Smooth muscle cell (in vitro differentiated cells): ENCODE measurements around the gene MT1H. TPM values are rescaled to one million over a fixed set of nuclear protein-coding genes. Genes with fewer than 3 reads are reported as not detected.

ENCODE experiments used
- DNase-seq: peaks from one replicate; lab custom pipeline; 2025; ENCODE audit not compliant: unreplicated experiment; lab: John Stamatoyannopoulos, UW
- H2AFZ ChIP-seq: fragments of 200-600 bp; sonication (generic); 2 replicates; pipeline ENCODE4 v1.6.0; 2016; ENCODE audit warnings: antibody characterized with exemption, low read depth, mild to moderate bottlenecking
- H3F3A ChIP-seq: fragments of 200-600 bp; sonication (generic); 2 replicates; pipeline ENCODE4 v1.6.0; 2017; ENCODE audit warnings: antibody characterized with exemption, low read depth
- H3K27ac ChIP-seq: fragments of 200-600 bp; sonication (generic); 2 replicates; pipeline ENCODE4 v1.5.1; 2016; ENCODE audit warnings: low read depth, mild to moderate bottlenecking
- H3K27me3 ChIP-seq: fragments of 200-600 bp; sonication (generic); 2 replicates; pipeline ENCODE4 v1.6.1; 2016; ENCODE audit warnings: low read depth, mild to moderate bottlenecking
- H3K36me3 ChIP-seq: fragments of 200-600 bp; sonication (generic); 2 replicates; pipeline ENCODE4 v1.5.1; 2016; ENCODE audit warnings: low read depth
- H3K4me1 ChIP-seq: fragments of 200-600 bp; sonication (generic); 2 replicates; pipeline ENCODE4 v1.5.1; 2016; ENCODE audit warnings: low read depth
- H3K4me2 ChIP-seq: fragments of 200-600 bp; sonication (generic); 2 replicates; pipeline ENCODE4 v1.6.0; 2016; ENCODE audit warnings: mild to moderate bottlenecking
- H3K4me3 ChIP-seq: fragments of 200-600 bp; sonication (generic); 2 replicates; pipeline ENCODE4 v1.5.1; 2016; ENCODE audit warnings: mild to moderate bottlenecking
- H3K79me2 ChIP-seq: fragments of 200-600 bp; sonication (generic); 2 replicates; pipeline ENCODE4 v1.6.0; 2016; ENCODE audit warnings: low read depth, mild to moderate bottlenecking
- H3K9ac ChIP-seq: fragments of 200-600 bp; sonication (generic); 2 replicates; pipeline ENCODE4 v1.6.0; 2016; ENCODE audit warnings: low read depth
- H3K9me3 ChIP-seq: fragments of 200-600 bp; sonication (generic); replicated peaks from 2 replicates; pipeline ENCODE4 v1.5.1; 2016; ENCODE audit warnings: low read depth
- H4K20me1 ChIP-seq: fragments of 200-600 bp; sonication (generic); 2 replicates; pipeline ENCODE4 v1.6.0; 2016; ENCODE audit warnings: low read depth
- WGBS: methylation state at CpG from one replicate; pipeline ENCODE4 v1.1.7; 2016; ENCODE audit warnings: low lambda C conversion rate; 5-methylcytosine and 5-hydroxymethylcytosine counted together
- polyA plus RNA-seq: library from polyadenylated mRNA; unstranded; fragments of >200 nt; fragmentation: Nextera tagmentation; extraction: Ambion mirVana; gene quantifications from 2 replicates; pipeline ENCODE4 v1.2.1, GENCODE V29; 2016
- total RNA-seq: library from RNA; depleted of rRNA; stranded (reverse); fragments of >200 nt; gene quantifications from 2 replicates; pipeline ENCODE4 v1.2.3, GENCODE V29; 2014
- TF ChIP-seq, protein P1 (sequence below): fragments of 200-600 bp; sonication (generic); IDR thresholded peaks from 2 replicates; pipeline ENCODE4 v1.5.1; 2017; ENCODE audit warnings: borderline replicate concordance, mild to moderate bottlenecking, antibody characterized with exemption; ENCODE audit not compliant: insufficient read depth, poor library complexity, severe bottlenecking

MT1H gene
- total and polyA plus RNA-seq, 2 experiments from 2014 or later: not detected

GRCh38 chr16:56623637-56624036 is 46.0 kb upstream of the MT1H start:
- no peak overlapping the region for H3K9ac ChIP-seq

DNA sequence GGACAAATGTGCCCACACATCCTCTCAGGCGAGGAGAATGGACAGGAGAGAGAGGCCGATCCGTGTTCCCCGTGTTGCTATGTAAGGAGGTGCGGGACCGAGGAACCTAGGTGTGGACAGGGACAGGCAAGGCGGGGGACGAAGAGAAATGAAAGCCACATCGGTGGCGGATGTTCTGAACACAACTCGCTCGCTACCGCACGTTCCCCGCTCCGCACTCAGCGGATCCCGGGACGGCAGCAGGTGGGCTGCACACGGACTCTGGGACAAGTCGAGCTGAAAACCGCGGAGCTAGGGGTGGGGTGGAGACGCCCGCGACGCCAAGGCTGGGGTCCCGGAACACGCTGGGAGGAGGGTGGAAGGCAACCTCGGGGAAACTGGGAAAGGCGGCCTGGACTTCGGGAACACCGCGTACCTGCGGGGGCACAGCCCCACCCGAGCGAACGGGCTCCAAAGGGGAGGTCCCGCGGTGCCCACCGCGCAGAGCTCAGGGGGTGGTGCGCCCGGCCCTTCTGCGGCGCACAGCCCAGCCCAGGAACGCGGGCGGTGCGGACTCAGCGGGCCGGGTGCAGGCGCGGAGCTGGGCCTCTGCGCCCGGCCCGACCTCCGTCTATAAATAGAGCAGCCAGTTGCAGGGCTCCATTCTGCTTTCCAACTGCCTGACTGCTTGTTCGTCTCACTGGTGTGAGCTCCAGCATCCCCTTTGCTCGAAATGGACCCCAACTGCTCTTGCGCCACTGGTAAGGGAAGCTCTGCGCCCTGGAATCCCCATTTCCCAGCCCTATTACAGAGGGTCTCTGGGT is 44.3 kb upstream of the MT1H start, which contains the start of gene MT1E:
Gene MT1E, plus strand, starts transcription at position 642 of the 803 bp plus-strand sequence. Its CDS starts 71 bp downstream, at position 713.
- peaks cover 10% of the 10 kb centered on the region for H3K27me3 ChIP-seq
- 6% methylated on average over 47 of the region's 62 CpGs for WGBS
- no peaks in the 10 kb centered on the region for H3K9me3 ChIP-seq
- H3F3A ChIP-seq: peaks cover 3% of the 10 kb centered on the region
- H3K27ac ChIP-seq: no peak within 1 kb of the TSS
- peak within 1 kb of the TSS; percentile 49 for H3K4me3 ChIP-seq
- no peak for DNase-seq
- no peaks in the 10 kb centered on the region for H3K36me3 ChIP-seq
- H3K9ac ChIP-seq: no peak within 1 kb of the TSS
- no peaks in the 10 kb centered on the region for H3K79me2 ChIP-seq
- peaks cover 10% of the 10 kb centered on the region for H3K4me1 ChIP-seq
- TF ChIP-seq, protein P1, sequence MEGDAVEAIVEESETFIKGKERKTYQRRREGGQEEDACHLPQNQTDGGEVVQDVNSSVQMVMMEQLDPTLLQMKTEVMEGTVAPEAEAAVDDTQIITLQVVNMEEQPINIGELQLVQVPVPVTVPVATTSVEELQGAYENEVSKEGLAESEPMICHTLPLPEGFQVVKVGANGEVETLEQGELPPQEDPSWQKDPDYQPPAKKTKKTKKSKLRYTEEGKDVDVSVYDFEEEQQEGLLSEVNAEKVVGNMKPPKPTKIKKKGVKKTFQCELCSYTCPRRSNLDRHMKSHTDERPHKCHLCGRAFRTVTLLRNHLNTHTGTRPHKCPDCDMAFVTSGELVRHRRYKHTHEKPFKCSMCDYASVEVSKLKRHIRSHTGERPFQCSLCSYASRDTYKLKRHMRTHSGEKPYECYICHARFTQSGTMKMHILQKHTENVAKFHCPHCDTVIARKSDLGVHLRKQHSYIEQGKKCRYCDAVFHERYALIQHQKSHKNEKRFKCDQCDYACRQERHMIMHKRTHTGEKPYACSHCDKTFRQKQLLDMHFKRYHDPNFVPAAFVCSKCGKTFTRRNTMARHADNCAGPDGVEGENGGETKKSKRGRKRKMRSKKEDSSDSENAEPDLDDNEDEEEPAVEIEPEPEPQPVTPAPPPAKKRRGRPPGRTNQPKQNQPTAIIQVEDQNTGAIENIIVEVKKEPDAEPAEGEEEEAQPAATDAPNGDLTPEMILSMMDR: no peak
- H4K20me1 ChIP-seq: no peaks in the 10 kb centered on the region
- H3K4me2 ChIP-seq: peak within 1 kb of the TSS; percentile 93
- peak within 1 kb of the TSS; percentile 80 for H2AFZ ChIP-seq

More at GRCh38 chr16:56623637-56624036, 46.0 kb upstream of the MT1H start:
- no peak for DNase-seq
- no peaks in the 10 kb centered on the region for H3K9me3 ChIP-seq
- H3K27ac ChIP-seq: no peak overlapping the region
- peaks cover 24% of the 10 kb centered on the region for H3K27me3 ChIP-seq
- TF ChIP-seq, protein P1: no peak
- H3K4me3 ChIP-seq: no peak overlapping the region
- H3K4me1 ChIP-seq: peaks cover 10% of the 10 kb centered on the region
- no peak overlapping the region for H2AFZ ChIP-seq
- WGBS: 96% methylated on average over 2 of the region's 2 CpGs
- no peak overlapping the region for H3K4me2 ChIP-seq
- no peaks in the 10 kb centered on the region for H3K79me2 ChIP-seq
- H3K36me3 ChIP-seq: no peaks in the 10 kb centered on the region
- peaks cover 3% of the 10 kb centered on the region for H3F3A ChIP-seq
- no peaks in the 10 kb centered on the region for H4K20me1 ChIP-seq

DNA sequence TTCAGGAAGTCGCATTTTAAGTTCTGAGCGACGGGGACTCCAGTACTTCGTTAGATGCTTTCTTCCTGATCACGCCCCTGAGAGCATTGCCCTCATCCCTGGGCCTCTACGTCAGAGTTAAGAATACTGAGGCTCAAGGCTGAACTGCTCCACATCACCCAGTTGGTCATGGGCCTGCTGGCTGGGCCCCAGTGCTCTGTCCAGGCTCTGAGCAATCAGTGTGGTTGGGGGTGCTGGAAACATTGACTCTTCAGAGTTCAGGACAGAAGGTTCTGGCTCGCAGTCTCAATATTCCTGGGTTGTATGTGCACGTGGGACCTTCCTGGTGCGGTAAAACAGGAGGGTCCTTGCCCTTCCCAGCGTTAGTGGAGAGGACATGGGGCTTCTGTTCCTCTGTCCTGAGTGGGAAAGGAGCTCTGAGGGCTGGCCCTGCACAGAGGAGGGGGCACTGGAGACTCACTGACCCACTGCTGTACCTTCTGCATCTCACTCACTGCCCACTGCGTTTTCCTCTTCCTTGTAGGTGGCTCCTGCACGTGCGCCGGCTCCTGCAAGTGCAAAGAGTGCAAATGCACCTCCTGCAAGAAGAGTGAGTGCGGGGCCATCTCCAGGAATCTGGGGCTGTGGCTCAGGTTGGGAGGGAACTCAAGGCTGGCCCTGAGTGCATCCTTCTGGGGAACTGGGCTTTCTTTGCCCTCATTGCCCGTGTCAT is 43.5 kb upstream of the MT1H start:
- 46% methylated on average over 16 of the region's 16 CpGs for WGBS
- H3K79me2 ChIP-seq: no peaks in the 10 kb centered on the region
- H3K4me1 ChIP-seq: peaks cover 10% of the 10 kb centered on the region
- H3K27ac ChIP-seq: no peak overlapping the region
- H3K27me3 ChIP-seq: peaks cover 11% of the 10 kb centered on the region
- no peaks in the 10 kb centered on the region for H3K36me3 ChIP-seq
- H3K9me3 ChIP-seq: no peaks in the 10 kb centered on the region
- TF ChIP-seq, protein P1: no peak
- no peak for DNase-seq
- no peaks in the 10 kb centered on the region for H4K20me1 ChIP-seq
- H3K9ac ChIP-seq: no peak overlapping the region
- H3F3A ChIP-seq: peaks cover 3% of the 10 kb centered on the region
- H2AFZ ChIP-seq: peak overlapping the region; percentile 80
- H3K4me2 ChIP-seq: peak overlapping the region; percentile 93
- peak overlapping the region; percentile 49 for H3K4me3 ChIP-seq
